ENCODE measurements around the gene TNFAIP8. TPM values are rescaled to one million over a fixed set of nuclear protein-coding genes. Genes with fewer than 3 reads are reported as not detected.

Gene TNFAIP8
- total RNA-seq, 1 experiment from 2014 or later, result 7.3 TPM

- Histone ChIP-seq H4K8ac (replicated peaks; ENCODE audit: insufficient read length, low read depth, low read length) (no peak overlapping the region), H2BK15ac (ENCODE audit: low read depth, low read length) (no peak overlapping the region), H3K27ac (ENCODE audit: insufficient read length, low read depth, low read length) (no peak overlapping the region), H2AK5ac (ENCODE audit: insufficient read length, low read length) (no peak overlapping the region), H3K9ac (ENCODE audit: extremely low read depth, insufficient read length, low read length) (no peak overlapping the region), H2BK20ac (ENCODE audit: low read depth, low read length, poor library complexity, severe bottlenecking) (no peak overlapping the region), H4K91ac (ENCODE audit: insufficient read length, low read depth, low read length) (no peak overlapping the region), H3K27me3 (ENCODE audit: insufficient read depth, low read length) (no peaks in the 10 kb centered on the region), H3K4me2 (ENCODE audit: insufficient read depth, insufficient read length, low read length) (no peak overlapping the region), H2BK120ac (ENCODE audit: low read depth, low read length, poor library complexity, severe bottlenecking) (no peak overlapping the region), H3K4ac (ENCODE audit: low read depth, low read length) (no peak overlapping the region), H3T11ph (ENCODE audit: low read length) (no peak overlapping the region), H3K23me2 (ENCODE audit: insufficient read length, low read depth, low read length, poor library complexity, severe bottlenecking) (no peaks in the 10 kb centered on the region), H3K79me2 (ENCODE audit: insufficient read depth, low read length) (no peaks in the 10 kb centered on the region), H3K14ac (ENCODE audit: insufficient read depth, low read length) (no peak overlapping the region), H3K79me1 (ENCODE audit: insufficient read depth, low read depth, low read length, poor library complexity, severe bottlenecking) (peaks cover 2% of the 10 kb centered on the region), H3K4me1 (ENCODE audit: insufficient read depth, low read length) (peaks cover 10% of the 10 kb centered on the region), H4K20me1 (ENCODE audit: control insufficient read depth, insufficient read depth, insufficient read length) (no peaks in the 10 kb centered on the region), H3K56ac (ENCODE audit: insufficient read length, low read depth, low read length) (no peak overlapping the region), H2BK12ac (ENCODE audit: insufficient read length, low read depth, low read length) (no peak overlapping the region), H2BK5ac (ENCODE audit: insufficient read length, low read length) (no peak overlapping the region), H4K5ac (ENCODE audit: insufficient read length, low read depth, low read length) (no peak overlapping the region), H3K18ac (ENCODE audit: insufficient read length, low read depth, low read length) (no peak overlapping the region), H2AFZ (ENCODE audit: low read length) (no peak overlapping the region), H3K23ac (ENCODE audit: insufficient read length, low read depth, low read length) (no peak overlapping the region), H3K9me3 (ENCODE audit: control insufficient read depth, low read depth, low read length) (no peaks in the 10 kb centered on the region)
- peaks cover 19 to 20% of the 10 kb centered on the region in 2 experiments for H3K4me1 Mint-ChIP-seq
- H3K9me3 Mint-ChIP-seq, result no peaks in the 10 kb centered on the region
- no peaks in the 10 kb centered on the region for H3K27me3 Mint-ChIP-seq (ENCODE audit: low read depth)
- WGBS (ENCODE audit: extremely low coverage, insufficient read length, low lambda C conversion rate), result no CpG with 5 or more reads among the region's 3 CpGs
- no peak for TF ChIP-seq CTCF (conservative IDR thresholded peaks at IDR 0.05)
- H3K27ac Mint-ChIP-seq, result no peak overlapping the region; a peak in 1 of 7 replicates
- no peak for DNase-seq
- no peaks in the 10 kb centered on the region for H3K36me3 Mint-ChIP-seq (ENCODE audit: insufficient read depth in 1 of 3, low read depth in 3 of 3)
- H3K4me3 Mint-ChIP-seq, result no peak overlapping the region
Observed at GRCh38 chr5:119385536-119386128, 29.8 kb downstream of the TNFAIP8 start.

Measured in H9 (cell line).